WI38 (cell line): ENCODE data around the gene ZP2.

Source experiments
- H3K4me3 ChIP-seq: 2 replicates; pipeline ENCODE4 v1.5.1; 2011; ENCODE audit warnings: low read depth, mild to moderate bottlenecking, control low read depth, low read length
- CTCF ChIP-seq: IDR thresholded peaks from 2 replicates; pipeline ENCODE4 v1.5.1; 2012; ENCODE audit warnings: low read depth, mild to moderate bottlenecking, control low read depth, low read length

ZP2 gene

GRCh38 chr16:21227866-21228265, 16.5 kb upstream of the ZP2 start:
- TF ChIP-seq CTCF: no peak
- no peak overlapping the region for H3K4me3 ChIP-seq

GRCh38 chr16:21226749-21227148, 15.4 kb upstream of the ZP2 start:
- no peak overlapping the region for H3K4me3 ChIP-seq
- no peak for TF ChIP-seq CTCF

GRCh38 chr16:21224800-21225199, 13.4 kb upstream of the ZP2 start:
- TF ChIP-seq CTCF: no peak
- no peak overlapping the region for H3K4me3 ChIP-seq

GRCh38 chr16:21223787-21224186, 12.4 kb upstream of the ZP2 start:
- no peak for TF ChIP-seq CTCF
- H3K4me3 ChIP-seq: no peak overlapping the region

GRCh38 chr16:21222495-21223337, 11.3 kb upstream of the ZP2 start:
- no peak for TF ChIP-seq CTCF
- H3K4me3 ChIP-seq: no peak overlapping the region

- no peak overlapping the region for H3K4me3 ChIP-seq
- TF ChIP-seq CTCF: no peak
Observed at GRCh38 chr16:21219551-21219950, 8.2 kb upstream of the ZP2 start.

GRCh38 chr16:21218153-21218552, 6.8 kb upstream of the ZP2 start:
- TF ChIP-seq CTCF: no peak
- H3K4me3 ChIP-seq: no peak overlapping the region
